ENCODE results near the gene MRTFA. TPM values are rescaled to one million over a fixed set of nuclear protein-coding genes. Genes with fewer than 3 reads are reported as not detected.

The MRTFA gene
- total RNA-seq, 4 donors from 2014 or later = 36.3 to 98.2 (median 78.1) TPM

- TF ChIP-seq POLR2A (IDR thresholded peaks at IDR 0.05) (no peak), CTCF (IDR thresholded peaks at IDR 0.05) (no peak)
- no peak for DNase-seq
- H3K4me1 ChIP-seq = peaks cover 0 to 12% (median 0%) of the 10 kb centered on the region in 4 donors
Measured at GRCh38 chr22:40466976-40467375, 169.5 kb downstream of the MRTFA start.

GRCh38 chr22:40463683-40464082, 172.8 kb downstream of the MRTFA start:
- Histone ChIP-seq H3K4me3 (peak overlapping the region; percentile 36 to 45 (median 43)), H3K27me3 (no peaks in the 10 kb centered on the region), H3K36me3 (no peaks in the 10 kb centered on the region), H3K9me3 (no peaks in the 10 kb centered on the region), H3K27ac (peak overlapping the region; percentile 61 to 78 (median 67)), H3K4me1 (peaks cover 0 to 9% (median 0%) of the 10 kb centered on the region in 4 donors)
- TF ChIP-seq CTCF (IDR thresholded peaks at IDR 0.05) (no peak), POLR2A (IDR thresholded peaks at IDR 0.05) (no peak)
- no peak for DNase-seq

More at GRCh38 chr22:40466976-40467375, 169.5 kb downstream of the MRTFA start:
- Histone ChIP-seq H3K27me3 (no peaks in the 10 kb centered on the region), H3K27ac (no peak overlapping the region), H3K4me3 (no peak overlapping the region), H3K36me3 (no peaks in the 10 kb centered on the region), H3K9me3 (no peaks in the 10 kb centered on the region)

- Histone ChIP-seq H3K9me3 (no peaks in the 10 kb centered on the region), H3K27me3 (no peaks in the 10 kb centered on the region), H3K36me3 (no peaks in the 10 kb centered on the region), H3K27ac (peak overlapping the region; percentile 61 to 78 (median 67)), H3K4me3 (peak overlapping the region; percentile 36 to 45 (median 43)), H3K4me1 (peaks cover 0 to 3% (median 0%) of the 10 kb centered on the region in 4 donors)
- no peak for TF ChIP-seq CTCF (IDR thresholded peaks at IDR 0.05)
- no peak for TF ChIP-seq POLR2A (IDR thresholded peaks at IDR 0.05)
- peak in 2 of 3 donors; percentile 71 for DNase-seq
Measured at GRCh38 chr22:40463017-40463631, 173.4 kb downstream of the MRTFA start.

- no peak for TF ChIP-seq CTCF (IDR thresholded peaks at IDR 0.05)
- no peak for TF ChIP-seq POLR2A (IDR thresholded peaks at IDR 0.05)
- peak in 2 of 3 donors; percentile 52 to 60 for DNase-seq
- Histone ChIP-seq H3K27ac (peak overlapping the region; percentile 61 to 78 (median 67)), H3K36me3 (no peaks in the 10 kb centered on the region), H3K27me3 (no peaks in the 10 kb centered on the region), H3K4me3 (peak overlapping the region; percentile 36 to 45 (median 43)), H3K4me1 (no peaks in the 10 kb centered on the region), H3K9me3 (no peaks in the 10 kb centered on the region)
Measured at GRCh38 chr22:40462195-40462984, 174.1 kb downstream of the MRTFA start.

GRCh38 chr22:40453671-40454070, 182.8 kb downstream of the MRTFA start:
- Histone ChIP-seq H3K4me3 (no peak overlapping the region), H3K36me3 (no peaks in the 10 kb centered on the region), H3K4me1 (peaks cover 0 to 4% (median 0%) of the 10 kb centered on the region in 4 donors), H3K27me3 (no peaks in the 10 kb centered on the region), H3K9me3 (no peaks in the 10 kb centered on the region), H3K27ac (no peak overlapping the region)
- TF ChIP-seq POLR2A (IDR thresholded peaks at IDR 0.05) = no peak
- no peak for TF ChIP-seq CTCF (IDR thresholded peaks at IDR 0.05)
- DNase-seq = no peak
